Sigmoid colon (tissue), 4 donors: ENCODE measurements around the gene NELFA.

ENCODE experiments used
- POLR2A ChIP-seq, 2 donors: fragments of 450-650 bp; IDR thresholded peaks; one replicate each; pipeline ENCODE4 v1.6.1; 2016; ENCODE audit warnings: antibody characterized with exemption in 2 of 2, mild to moderate bottlenecking in 2 of 2, moderate library complexity in 2 of 2
- POLR2AphosphoS5 ChIP-seq, 4 donors: sonication (generic); formaldehyde crosslinking; IDR thresholded peaks; one replicate each; pipeline ENCODE4 v1.6.1; 2017; ENCODE audit warnings: antibody characterized with exemption in 4 of 4
- TF ChIP-seq, protein P1 (sequence below), 4 experiments: fragments of 450-650 bp in 3 of 4; fragments of 200-600 bp in 1 of 4; IDR thresholded peaks; one replicate each; pipeline ENCODE4 v1.5.1; 2016 to 2019; ENCODE audit warnings: antibody characterized with exemption in 4 of 4, mild to moderate bottlenecking in 3 of 4, moderate library complexity in 2 of 4

DNA sequence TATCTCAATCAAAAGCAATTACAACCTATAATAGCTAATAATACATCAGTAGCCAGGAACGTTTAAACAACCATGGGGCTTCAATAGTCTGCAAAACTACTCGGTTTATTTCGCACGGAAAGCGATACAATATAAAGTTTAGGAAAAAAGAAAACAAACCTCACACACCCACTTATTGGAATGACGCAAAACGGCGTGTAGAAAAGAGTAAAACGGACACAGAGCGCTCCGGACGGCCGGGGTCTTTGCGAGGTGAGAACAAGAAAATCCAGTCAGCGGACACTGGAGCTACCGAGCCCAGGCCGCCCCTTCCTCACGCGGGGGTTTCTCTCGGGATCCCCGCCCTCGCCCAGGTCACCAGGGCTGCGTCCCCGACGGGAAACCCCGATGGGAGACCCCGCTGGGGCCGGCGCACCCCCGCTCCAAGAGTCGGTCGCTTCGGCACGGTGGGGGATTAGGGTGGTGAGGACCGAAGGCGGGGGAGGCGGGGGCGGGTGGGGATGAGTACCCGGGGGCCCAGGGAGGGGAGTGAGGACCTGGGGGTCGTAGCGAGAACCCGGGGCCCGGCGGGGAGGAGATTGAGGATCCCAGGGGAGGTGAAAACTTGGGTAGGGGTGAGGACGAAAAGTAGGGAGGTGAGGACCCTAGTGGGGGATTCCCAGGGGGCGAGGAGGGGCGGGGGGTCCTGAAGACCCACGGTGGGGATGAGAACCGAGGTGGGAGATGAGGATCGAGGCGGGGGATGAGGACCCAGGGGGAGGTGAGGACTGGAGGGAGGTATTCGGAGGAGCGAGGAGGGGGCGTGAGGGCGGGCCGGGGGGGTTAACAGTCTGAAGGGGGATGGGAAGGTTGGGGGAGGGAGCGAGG, 737 bp downstream of the NELFA start:
- TF ChIP-seq POLR2A (IDR thresholded peaks at IDR 0.05) (no peak), POLR2AphosphoS5 (IDR thresholded peaks at IDR 0.05) (no peak)
- TF ChIP-seq, protein P1, sequence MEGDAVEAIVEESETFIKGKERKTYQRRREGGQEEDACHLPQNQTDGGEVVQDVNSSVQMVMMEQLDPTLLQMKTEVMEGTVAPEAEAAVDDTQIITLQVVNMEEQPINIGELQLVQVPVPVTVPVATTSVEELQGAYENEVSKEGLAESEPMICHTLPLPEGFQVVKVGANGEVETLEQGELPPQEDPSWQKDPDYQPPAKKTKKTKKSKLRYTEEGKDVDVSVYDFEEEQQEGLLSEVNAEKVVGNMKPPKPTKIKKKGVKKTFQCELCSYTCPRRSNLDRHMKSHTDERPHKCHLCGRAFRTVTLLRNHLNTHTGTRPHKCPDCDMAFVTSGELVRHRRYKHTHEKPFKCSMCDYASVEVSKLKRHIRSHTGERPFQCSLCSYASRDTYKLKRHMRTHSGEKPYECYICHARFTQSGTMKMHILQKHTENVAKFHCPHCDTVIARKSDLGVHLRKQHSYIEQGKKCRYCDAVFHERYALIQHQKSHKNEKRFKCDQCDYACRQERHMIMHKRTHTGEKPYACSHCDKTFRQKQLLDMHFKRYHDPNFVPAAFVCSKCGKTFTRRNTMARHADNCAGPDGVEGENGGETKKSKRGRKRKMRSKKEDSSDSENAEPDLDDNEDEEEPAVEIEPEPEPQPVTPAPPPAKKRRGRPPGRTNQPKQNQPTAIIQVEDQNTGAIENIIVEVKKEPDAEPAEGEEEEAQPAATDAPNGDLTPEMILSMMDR (IDR thresholded peaks at IDR 0.05): no peak
